NCI-H146 treated with DMSO at 0.1 percent for 48 hours (cell line): ENCODE measurements around the gene TMEM140.
"Not testable (repeated sequence)": the region's sequence is repeated elsewhere in the genome, so short reads cannot be mapped to it uniquely, and the experiment has no call there.

Experiments
- DNase-seq: peaks from one replicate; lab custom pipeline; 2025; ENCODE audit not compliant: unreplicated experiment; lab: John Stamatoyannopoulos, UW

TMEM140 gene

GRCh38 chr7:135158141-135158655 lies 10.3 kb downstream of the TMEM140 start:
- no peak for DNase-seq

GRCh38 chr7:135158874-135159273 lies 11.0 kb downstream of the TMEM140 start:
- DNase-seq = no peak

- no peak for DNase-seq
Measured at GRCh38 chr7:135159359-135160085, 11.7 kb downstream of the TMEM140 start.

- no peak for DNase-seq
Measured at GRCh38 chr7:135160098-135160857, 12.4 kb downstream of the TMEM140 start.

- no peak for DNase-seq
Measured at GRCh38 chr7:135160858-135161653, 13.2 kb downstream of the TMEM140 start.

GRCh38 chr7:135161669-135162068 lies 13.8 kb downstream of the TMEM140 start:
- no peak for DNase-seq

GRCh38 chr7:135162382-135163001 lies 14.6 kb downstream of the TMEM140 start:
- DNase-seq = no peak

GRCh38 chr7:135164357-135165061 lies 16.6 kb downstream of the TMEM140 start:
- no peak for DNase-seq

- no peak for DNase-seq
Measured at GRCh38 chr7:135165862-135166261, 18.0 kb downstream of the TMEM140 start.

- no peak for DNase-seq
Measured at GRCh38 chr7:135166338-135166990, 18.6 kb downstream of the TMEM140 start.

GRCh38 chr7:135167365-135167917 lies 19.6 kb downstream of the TMEM140 start:
- DNase-seq = no peak

- no peak for DNase-seq
Measured at GRCh38 chr7:135168001-135168400, 20.1 kb downstream of the TMEM140 start.

- no peak for DNase-seq
Measured at GRCh38 chr7:135168489-135169140, 20.7 kb downstream of the TMEM140 start.

GRCh38 chr7:135169141-135169963 lies 21.5 kb downstream of the TMEM140 start:
- no peak for DNase-seq

- DNase-seq = no peak
Measured at GRCh38 chr7:135169964-135170273, 22.0 kb downstream of the TMEM140 start.

GRCh38 chr7:135170274-135170997 lies 22.6 kb downstream of the TMEM140 start, which contains the start of gene CYREN:
TSS of gene CYREN (minus strand) at chr7:135170707. CDS start at chr7:135168922, 1,785 bp downstream.
- peak; percentile 82 for DNase-seq

- DNase-seq = not testable (repeated sequence)
Measured at GRCh38 chr7:135170998-135171481, 23.2 kb downstream of the TMEM140 start.
